Stimulated activated CD8-positive, alpha-beta memory T cell treated with anti-CD3 and anti-CD28 coated beads, Interleukin-7, amount 100 ng/mL, for 48 hours (primary cell): ENCODE measurements around the gene FRMD4A.
"Not testable (repeated sequence)": the region's sequence is repeated elsewhere in the genome, so short reads cannot be mapped to it uniquely, and the experiment has no call there.

Experiments
- DNase-seq, 2 donors: peaks; one replicate each; pipeline ENCODE4 v3.0.0-alpha.2; 2020; ENCODE audit warnings: low read depth in 1 of 2; ENCODE audit errors: extremely low read depth in 1 of 2

The FRMD4A gene

GRCh38 chr10:13831711-13832141 lies 499.0 kb downstream of the FRMD4A start:
- DNase-seq: no peak

- no peak for DNase-seq
Observed at GRCh38 chr10:13830385-13830784, 500.3 kb downstream of the FRMD4A start.

GRCh38 chr10:13829790-13830189 lies 500.9 kb downstream of the FRMD4A start:
- no peak for DNase-seq

GRCh38 chr10:13828284-13828683 lies 502.4 kb downstream of the FRMD4A start:
- DNase-seq: not testable (repeated sequence)

GRCh38 chr10:13827076-13827797 lies 503.5 kb downstream of the FRMD4A start:
- no peak for DNase-seq

GRCh38 chr10:13823709-13824405 lies 506.9 kb downstream of the FRMD4A start:
- DNase-seq: no peak

GRCh38 chr10:13823096-13823708 lies 507.5 kb downstream of the FRMD4A start:
- no peak for DNase-seq

- DNase-seq: no peak
Observed at GRCh38 chr10:13822490-13822889, 508.2 kb downstream of the FRMD4A start.

GRCh38 chr10:13820964-13821337 lies 509.8 kb downstream of the FRMD4A start:
- DNase-seq: no peak

GRCh38 chr10:13820119-13820963 lies 510.4 kb downstream of the FRMD4A start:
- no peak for DNase-seq

GRCh38 chr10:13816195-13816925 lies 514.4 kb downstream of the FRMD4A start:
- DNase-seq: no peak

- DNase-seq: no peak
Observed at GRCh38 chr10:13815756-13816155, 515.0 kb downstream of the FRMD4A start.

- no peak for DNase-seq
Observed at GRCh38 chr10:13813550-13813949, 517.2 kb downstream of the FRMD4A start.

GRCh38 chr10:13812804-13813203 lies 517.9 kb downstream of the FRMD4A start:
- no peak for DNase-seq

GRCh38 chr10:13810568-13810967 lies 520.2 kb downstream of the FRMD4A start:
- DNase-seq: no peak

GRCh38 chr10:13809427-13809826 lies 521.3 kb downstream of the FRMD4A start:
- DNase-seq: no peak

GRCh38 chr10:13808556-13809391 lies 522.0 kb downstream of the FRMD4A start:
- no peak for DNase-seq

- DNase-seq: no peak
Observed at GRCh38 chr10:13806419-13806818, 524.3 kb downstream of the FRMD4A start.
